A549 (cell line): ENCODE data around the gene CXorf65. TPM values are rescaled to one million over a fixed set of nuclear protein-coding genes. Genes with fewer than 3 reads are reported as not detected.
A peak's percentile ranks its signal among the peaks of the same experiment; 100 is the strongest.

Experiments
- ATAC-seq, 2 experiments: fragments of 200-7000 bp in 1 of 2; fragments of >200 bp in 1 of 2; cut with Nextera tagmentation in 1 of 2; cut with Tn5 transposase in 1 of 2; 3 replicates each; pipeline versions ENCODE4 v1.8.0 to v1.9.1; 2018 to 2020; ENCODE audit warnings: mild to moderate bottlenecking in 1 of 2, moderate library complexity in 1 of 2
- CTCF ChIA-PET: fragments of 300-600 bp; sonication (Branson Sonifier 250); formaldehyde crosslinking; extraction: SDS; loops from one replicate; lab custom pipeline; 2021; ENCODE audit warnings: antibody characterized with exemption, inconsistent platforms; lab: Yijun Ruan, JAX
- POLR2A ChIA-PET: fragments of 350-600 bp; formaldehyde crosslinking; extraction: SDS; loops from one replicate; lab custom pipeline; 2021; ENCODE audit warnings: antibody characterized with exemption, inconsistent platforms; lab: Yijun Ruan, JAX
- DNase-seq, 2 experiments: peaks; one replicate each; pipeline versions ENCODE4 v3.0.0 to v3.0.0-alpha.2; 2011 to 2016; ENCODE audit warnings: low read depth in 1 of 2, low spot score in 1 of 2
- FAIRE-seq: peaks from 2 replicates; lab custom pipeline; 2011; peaks lifted over from hg19 to GRCh38; lab: Jason Lieb, UNC
- H3K27ac ChIP-seq, 2 experiments: fragments of >200 bp; sonication (Bioruptor Twin); formaldehyde crosslinking; 3 replicates each; pipeline ENCODE4 v1.5.1; 2016 to 2017
- H3K4me1 ChIP-seq: fragments of >200 bp; sonication (Bioruptor Twin); formaldehyde crosslinking; 3 replicates; pipeline ENCODE4 v1.6.1; 2016
- H3K4me2 ChIP-seq: fragments of >200 bp; sonication (Bioruptor Twin); formaldehyde crosslinking; 3 replicates; pipeline ENCODE4 v1.6.1; 2016
- H3K4me3 ChIP-seq: fragments of >200 bp; sonication (Bioruptor Twin); formaldehyde crosslinking; 3 replicates; pipeline ENCODE4 v1.5.1; 2016
- H3K9me3 ChIP-seq: fragments of >200 bp; sonication (Bioruptor Twin); formaldehyde crosslinking; 3 replicates; pipeline ENCODE4 v1.6.1; 2016
- E2F6 ChIP-seq: IDR thresholded peaks from 2 replicates; pipeline ENCODE4 v1.6.1; 2012; ENCODE audit warnings: low read depth, borderline replicate concordance
- MAFK ChIP-seq: fragments of 450-650 bp; IDR thresholded peaks from 2 replicates; pipeline ENCODE4 v1.6.1; 2014; ENCODE audit not compliant: partially characterized antibody
- polyA plus RNA-seq, 4 experiments: library from polyadenylated mRNA; depleted of rRNA in 3 of 4; stranded (reverse); fragments of >200 nt; fragmentation: RNase III in 1 of 4; extraction: RNeasy Plus Mini Kit Qiagen cat#74134 plus additional on column Dnase treatment in 1 of 4; gene quantifications; 2 replicates in 3 of 4; 3 replicates in 1 of 4; pipeline ENCODE4 v1.2.3, GENCODE V29; 2011 to 2017
- small RNA-seq, 6 experiments: library from RNA; depleted of rRNA; stranded (forward); fragments of <200 nt; gene quantifications; one replicate each; pipeline ENCODE3, GENCODE V24; 2012

The CXorf65 gene
- polyA plus RNA-seq, 2 of the 4 experiments (the other 2 are of a cell fraction) = not detected

- peak; percentile 44 for TF ChIP-seq MAFK
- TF ChIP-seq E2F6 = no peak
- TF ChIP-seq, all 56 proteins: peak for 1
- H3K27ac ChIP-seq = peak overlapping the region; percentile 47 to 58; a peak in 5 of 6 replicates
- H3K4me1 ChIP-seq = peaks cover 20% of the 10 kb centered on the region
- ChIA-PET CTCF (interaction anchor here (0.8 kb wide), 1 partner anchor 27 kb away, joined by 4 read pairs; no protein-coding TSS in a partner anchor), POLR2A (no interaction called here)
- H3K4me2 ChIP-seq = peak overlapping the region; percentile 34
- DNase-seq (no peak), FAIRE-seq (peak; percentile 88), ATAC-seq (no peak)
- no peak overlapping the region for H3K4me3 ChIP-seq
- no peaks in the 10 kb centered on the region for H3K9me3 ChIP-seq
Measured at GRCh38 chrX:71056867-71057266, 49.7 kb downstream of the CXorf65 start.

Small RNAs within 50 kb of the gene (small RNA-seq; reads per million reads assigned to genes)
- gene CXorf65 = 0 reads per million in 6 experiments

Other genes starting within 250 kb of the CXorf65 start
- gene TEX11, start 198.0 kb downstream of the CXorf65 start, polyA plus RNA-seq (2011; rRNA removed) = not detected in 2 replicates
- not detected in 3 replicates for gene TEX11, start 198.0 kb downstream of the CXorf65 start, polyA plus RNA-seq (2017; fragmentation: RNase III; extraction: RNeasy Plus Mini Kit Qiagen cat#74134 plus additional on column Dnase treatment)
- gene SLC7A3, start 175.6 kb downstream of the CXorf65 start, polyA plus RNA-seq (2011; rRNA removed) = 0.05 and 0.08 TPM in 2 replicates
- not detected in 3 replicates for gene SLC7A3, start 175.6 kb downstream of the CXorf65 start, polyA plus RNA-seq (2017; fragmentation: RNase III; extraction: RNeasy Plus Mini Kit Qiagen cat#74134 plus additional on column Dnase treatment)
- gene SNX12, start 38.4 kb downstream of the CXorf65 start, polyA plus RNA-seq (2011; rRNA removed) = 82.4 and 84.4 TPM in 2 replicates
- 71.6 to 78.5 TPM (median 78.4 TPM) in 3 replicates for gene SNX12, start 38.4 kb downstream of the CXorf65 start, polyA plus RNA-seq (2017; fragmentation: RNase III; extraction: RNeasy Plus Mini Kit Qiagen cat#74134 plus additional on column Dnase treatment)
- gene FOXO4, start 10.9 kb downstream of the CXorf65 start, polyA plus RNA-seq (2011; rRNA removed) = 1.0 and 1.6 TPM in 2 replicates
- gene FOXO4, start 10.9 kb downstream of the CXorf65 start, polyA plus RNA-seq (2017; fragmentation: RNase III; extraction: RNeasy Plus Mini Kit Qiagen cat#74134 plus additional on column Dnase treatment) = 1.3 to 2.6 TPM (median 2.3 TPM) in 3 replicates
- 0.09 and 0.23 TPM in 2 replicates for gene IL2RG, start 4.8 kb upstream of the CXorf65 start, polyA plus RNA-seq (2011; rRNA removed)
- 0.12 to 0.22 TPM (median 0.12 TPM) in 3 replicates for gene IL2RG, start 4.8 kb upstream of the CXorf65 start, polyA plus RNA-seq (2017; fragmentation: RNase III; extraction: RNeasy Plus Mini Kit Qiagen cat#74134 plus additional on column Dnase treatment)
- gene MED12, start 11.9 kb upstream of the CXorf65 start, polyA plus RNA-seq (2011; rRNA removed) = 12.6 and 35.0 TPM in 2 replicates
- gene MED12, start 11.9 kb upstream of the CXorf65 start, polyA plus RNA-seq (2017; fragmentation: RNase III; extraction: RNeasy Plus Mini Kit Qiagen cat#74134 plus additional on column Dnase treatment) = 13.5 to 15.4 TPM (median 14.4 TPM) in 3 replicates
- gene NLGN3, start 38.1 kb upstream of the CXorf65 start, polyA plus RNA-seq (2011; rRNA removed) = 1.00 and 1.7 TPM in 2 replicates
- 0.60 to 0.84 TPM (median 0.82 TPM) in 3 replicates for gene NLGN3, start 38.1 kb upstream of the CXorf65 start, polyA plus RNA-seq (2017; fragmentation: RNase III; extraction: RNeasy Plus Mini Kit Qiagen cat#74134 plus additional on column Dnase treatment)
- gene GJB1, start 116.5 kb upstream of the CXorf65 start, polyA plus RNA-seq (2011; rRNA removed) = 0.39 and 0.67 TPM in 2 replicates
- 0.10 to 0.15 TPM (median 0.13 TPM) in 3 replicates for gene GJB1, start 116.5 kb upstream of the CXorf65 start, polyA plus RNA-seq (2017; fragmentation: RNase III; extraction: RNeasy Plus Mini Kit Qiagen cat#74134 plus additional on column Dnase treatment)
- gene ZMYM3, start 147.4 kb upstream of the CXorf65 start, polyA plus RNA-seq (2011; rRNA removed) = 18.8 and 23.2 TPM in 2 replicates
- gene ZMYM3, start 147.4 kb upstream of the CXorf65 start, polyA plus RNA-seq (2017; fragmentation: RNase III; extraction: RNeasy Plus Mini Kit Qiagen cat#74134 plus additional on column Dnase treatment) = 16.5 to 22.0 TPM (median 19.1 TPM) in 3 replicates
- gene NONO, start 176.9 kb upstream of the CXorf65 start, polyA plus RNA-seq (2011; rRNA removed) = 362 and 631 TPM in 2 replicates
- 384 to 405 TPM (median 403 TPM) in 3 replicates for gene NONO, start 176.9 kb upstream of the CXorf65 start, polyA plus RNA-seq (2017; fragmentation: RNase III; extraction: RNeasy Plus Mini Kit Qiagen cat#74134 plus additional on column Dnase treatment)
- 3.1 and 3.6 TPM in 2 replicates for gene ITGB1BP2, start 195.0 kb upstream of the CXorf65 start, polyA plus RNA-seq (2011; rRNA removed)
- 1.4 to 2.4 TPM (median 2.0 TPM) in 3 replicates for gene ITGB1BP2, start 195.0 kb upstream of the CXorf65 start, polyA plus RNA-seq (2017; fragmentation: RNase III; extraction: RNeasy Plus Mini Kit Qiagen cat#74134 plus additional on column Dnase treatment)